Measurements from ENCODE around the gene PAPSS2. TPM values are rescaled to one million over a fixed set of nuclear protein-coding genes. Genes with fewer than 3 reads are reported as not detected.
A peak's percentile ranks its signal among the peaks of the same experiment; 100 is the strongest.

Gene PAPSS2
- total RNA-seq, 6 experiments from 2014 or later = 65.3 to 158 (median 105) TPM

DNA sequence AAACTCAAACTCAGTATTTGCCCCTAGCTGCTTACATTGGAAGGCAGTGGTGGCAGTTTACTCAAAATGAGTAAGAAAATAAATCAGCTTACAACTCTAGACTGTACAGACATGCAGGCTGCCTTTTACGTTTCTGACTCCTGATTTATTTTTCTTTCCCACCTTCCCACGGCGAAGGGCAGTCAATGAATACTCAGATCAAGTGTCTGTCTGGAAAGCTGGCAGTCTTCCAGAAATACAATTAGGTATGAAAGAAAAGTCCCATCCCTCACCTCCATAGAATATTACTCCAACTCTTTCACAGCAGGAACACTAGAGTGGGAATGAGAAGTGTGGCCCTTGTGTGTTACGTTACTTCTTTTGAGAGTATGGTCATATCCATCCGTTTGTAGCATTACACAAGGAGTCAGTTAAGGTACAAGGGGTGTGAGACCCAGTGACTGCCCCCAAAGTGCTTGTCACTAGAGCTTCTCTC, 1.3 kb upstream of the PAPSS2 start:
- TF ChIP-seq, protein P1, sequence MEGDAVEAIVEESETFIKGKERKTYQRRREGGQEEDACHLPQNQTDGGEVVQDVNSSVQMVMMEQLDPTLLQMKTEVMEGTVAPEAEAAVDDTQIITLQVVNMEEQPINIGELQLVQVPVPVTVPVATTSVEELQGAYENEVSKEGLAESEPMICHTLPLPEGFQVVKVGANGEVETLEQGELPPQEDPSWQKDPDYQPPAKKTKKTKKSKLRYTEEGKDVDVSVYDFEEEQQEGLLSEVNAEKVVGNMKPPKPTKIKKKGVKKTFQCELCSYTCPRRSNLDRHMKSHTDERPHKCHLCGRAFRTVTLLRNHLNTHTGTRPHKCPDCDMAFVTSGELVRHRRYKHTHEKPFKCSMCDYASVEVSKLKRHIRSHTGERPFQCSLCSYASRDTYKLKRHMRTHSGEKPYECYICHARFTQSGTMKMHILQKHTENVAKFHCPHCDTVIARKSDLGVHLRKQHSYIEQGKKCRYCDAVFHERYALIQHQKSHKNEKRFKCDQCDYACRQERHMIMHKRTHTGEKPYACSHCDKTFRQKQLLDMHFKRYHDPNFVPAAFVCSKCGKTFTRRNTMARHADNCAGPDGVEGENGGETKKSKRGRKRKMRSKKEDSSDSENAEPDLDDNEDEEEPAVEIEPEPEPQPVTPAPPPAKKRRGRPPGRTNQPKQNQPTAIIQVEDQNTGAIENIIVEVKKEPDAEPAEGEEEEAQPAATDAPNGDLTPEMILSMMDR (IDR thresholded peaks at IDR 0.05) = no peak
- TF ChIP-seq POLR2A (IDR thresholded peaks at IDR 0.05) = no peak
- no peak for DNase-seq
- peak overlapping the region in 1 of 3 donors; percentile 41 for H3K27ac ChIP-seq

DNA sequence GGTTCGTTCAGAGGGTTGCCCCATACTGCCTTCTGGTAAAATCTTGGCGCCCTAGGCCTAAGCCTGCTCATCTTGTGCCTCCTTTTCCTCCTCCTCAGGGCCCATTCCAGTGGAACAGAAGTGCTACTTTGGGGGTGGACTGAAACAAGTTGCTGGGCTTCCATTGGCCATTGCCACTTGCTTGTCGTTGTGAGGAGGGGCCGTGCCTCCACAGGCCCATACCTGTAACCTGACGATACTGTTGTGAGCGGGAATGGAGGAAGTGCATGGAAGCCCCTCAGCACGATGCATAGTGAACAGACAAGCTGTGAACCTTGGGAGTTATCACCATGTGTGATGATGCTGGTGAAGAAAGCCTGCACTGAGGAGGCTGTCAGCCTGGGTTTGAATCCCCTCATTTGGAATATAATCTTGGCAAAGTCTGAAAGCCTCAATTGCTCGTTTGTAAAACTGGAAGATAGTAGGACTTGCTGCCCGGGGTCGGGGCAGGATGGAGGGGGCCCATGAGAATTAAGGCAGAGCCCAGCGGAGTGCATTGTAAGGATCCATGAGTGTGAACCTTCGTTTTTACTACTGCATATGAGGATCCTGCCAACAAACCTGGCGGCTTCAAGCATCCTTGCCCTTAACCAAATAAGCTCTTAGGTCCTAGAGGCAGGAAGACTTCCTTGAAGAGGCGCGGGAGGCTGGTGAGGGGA, 671 bp upstream of the PAPSS2 start:
- Histone ChIP-seq H3K36me3 (no peaks in the 10 kb centered on the region), H3K27me3 (no peaks in the 10 kb centered on the region), H3K27ac (peak overlapping the region; percentile 88 to 96 (median 92)), H3K4me3 (peak overlapping the region; percentile 70 to 90 (median 88)), H3K9me3 (no peaks in the 10 kb centered on the region), H3K4me1 (peaks cover 0 to 28% (median 8%) of the 10 kb centered on the region in 4 donors)
- no peak for ATAC-seq
- DNase-seq = no peak
- intact Hi-C loops (cut with DNase I) = no loop called here
- 51% methylated on average over 10 of the region's 15 CpGs for WGBS (ENCODE audit: insufficient coverage, low coverage, low lambda C conversion rate, missing lambda C conversion rate)
- TF ChIP-seq POLR2A (IDR thresholded peaks at IDR 0.05) = no peak
- TF ChIP-seq, protein P1 (IDR thresholded peaks at IDR 0.05) = no peak

More for the DNA sequence above, 1.3 kb upstream of the PAPSS2 start:
- Histone ChIP-seq H3K4me1 (peaks cover 0 to 23% (median 6%) of the 10 kb centered on the region in 4 donors), H3K36me3 (no peaks in the 10 kb centered on the region), H3K9me3 (no peaks in the 10 kb centered on the region), H3K27me3 (no peaks in the 10 kb centered on the region), H3K4me3 (no peak overlapping the region)
- 63% methylated on average over 4 of the region's 5 CpGs for WGBS (ENCODE audit: insufficient coverage, low coverage, low lambda C conversion rate, missing lambda C conversion rate)
- ATAC-seq = no peak
- intact Hi-C loops (cut with DNase I) = no loop called here

DNA sequence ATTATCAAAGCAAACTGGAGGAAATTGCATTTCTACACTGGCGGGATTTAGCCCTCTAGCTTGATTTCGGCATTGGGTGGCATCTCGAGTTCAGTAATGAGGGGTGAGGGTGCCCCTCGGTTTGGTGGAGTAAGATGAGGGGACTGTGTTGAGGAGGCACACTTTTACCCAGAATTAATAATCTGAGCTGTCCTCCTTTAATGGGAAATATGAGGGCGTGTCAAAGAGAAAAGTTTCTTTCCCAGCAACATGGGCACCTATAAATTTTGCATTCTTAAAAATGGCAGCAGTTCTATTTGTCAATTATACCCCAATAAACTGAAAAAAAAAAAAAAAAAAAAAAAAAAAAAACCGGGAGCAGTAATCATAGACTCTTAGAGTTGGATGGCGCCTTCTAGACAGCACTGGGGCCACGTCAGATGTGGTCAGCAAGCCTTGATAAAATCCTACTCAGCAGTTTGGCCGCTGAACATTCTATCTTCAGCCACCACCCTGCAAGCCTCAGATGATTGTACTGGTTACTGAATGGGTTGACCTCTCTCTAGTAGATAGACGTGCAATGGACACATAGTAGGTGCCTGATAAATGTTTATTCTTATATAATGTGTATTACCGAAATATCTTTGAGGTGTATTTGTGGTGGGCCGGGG, 931 bp downstream of the PAPSS2 start:
- 6% methylated on average over 12 of the region's 12 CpGs for WGBS (ENCODE audit: insufficient coverage, low coverage, low lambda C conversion rate, missing lambda C conversion rate)
- intact Hi-C loops (cut with DNase I) = no loop called here

More for the DNA sequence above, 931 bp downstream of the PAPSS2 start:
- ATAC-seq = peak; percentile 50 to 62 (median 57)
- peak overlapping the region; percentile 88 to 96 (median 92) for H3K27ac ChIP-seq
- peaks cover 0 to 33% (median 16%) of the 10 kb centered on the region in 4 donors for H3K4me1 ChIP-seq
- H3K27me3 ChIP-seq = no peaks in the 10 kb centered on the region
- peak in 2 of 3 donors; percentile 50 to 62 for DNase-seq
- H3K4me3 ChIP-seq = peak overlapping the region; percentile 70 to 90 (median 88)
- no peaks in the 10 kb centered on the region for H3K36me3 ChIP-seq
- TF ChIP-seq, protein P1 (IDR thresholded peaks at IDR 0.05) = no peak
- TF ChIP-seq POLR2A (IDR thresholded peaks at IDR 0.05) = peak; percentile 49
- no peaks in the 10 kb centered on the region for H3K9me3 ChIP-seq
